Measurements from ENCODE around the gene RANBP3. TPM values are rescaled to one million over a fixed set of nuclear protein-coding genes. Genes with fewer than 3 reads are reported as not detected.

Gene RANBP3
- total and polyA plus RNA-seq, 2 of the 8 experiments (the other 6 are each of a cell fraction or from before 2014, with no cell fraction given), result 95.4 to 122 TPM

- H3K9ac ChIP-seq (replicated peaks in 1 of 4; ENCODE audit: extremely low read depth in 1 of 4, low read depth in 3 of 4, low read length in 3 of 4), result no peak overlapping the region
- H3K9me3 ChIP-seq (ENCODE audit: insufficient read depth in 2 of 2, low read depth in 1 of 2, low read length in 1 of 2), result no peaks in the 10 kb centered on the region
- H2BK20ac ChIP-seq (ENCODE audit: low read length), result no peak overlapping the region
- H3K79me1 ChIP-seq (ENCODE audit: low read depth, low read length), result peaks cover 2% of the 10 kb centered on the region; the same call in 1 of the 2 replicates
- H3K27ac ChIP-seq (ENCODE audit: low read depth, low read length), result no peak overlapping the region
- H3K18ac ChIP-seq (ENCODE audit: extremely low read depth, low read length), result no peak overlapping the region
- ChIA-PET CTCF (ENCODE audit: partially characterized antibody) (interaction anchor here (0.8 to 1.7 kb wide), 3 partner anchors 88 to 92 kb away, joined by 3 to 4 read pairs (median 4); no protein-coding TSS in a partner anchor), POLR2A (ENCODE audit: partially characterized antibody) (interaction anchor here (1.2 to 3.7 kb wide), 5 partner anchors 8 to 126 kb away, joined by 4 to 20 read pairs (median 6); partner anchors contain the start of genes NDUFA11 and VMAC)
- no peak overlapping the region for H3K14ac ChIP-seq (ENCODE audit: insufficient read length)
- H4K5ac ChIP-seq (ENCODE audit: insufficient read length, low read depth, low read length), result no peak overlapping the region
- DNase-seq (ENCODE audit: low read depth in 1 of 2, low spot score in 2 of 2) (no peak), FAIRE-seq (no peak)
- H3K4me3 ChIP-seq (ENCODE audit: extremely low read depth in 1 of 4, insufficient read depth in 2 of 4, low read depth in 3 of 4, low read length in 4 of 4), result no peak overlapping the region
- H3K4me2 ChIP-seq (ENCODE audit: insufficient read depth in 1 of 2, low read depth in 2 of 2, low read length in 2 of 2), result no peak overlapping the region
- peaks cover 0 to 16% of the 10 kb centered on the region in 2 experiments; a peak in 2 of 4 replicates for H3K79me2 ChIP-seq (ENCODE audit: control insufficient read depth in 1 of 2, insufficient read depth in 2 of 2, low read length in 2 of 2)
- H3K4ac ChIP-seq (replicated peaks; ENCODE audit: insufficient read length, low read depth, low read length), result no peak overlapping the region
- no peak overlapping the region for H4K91ac ChIP-seq (replicated peaks; ENCODE audit: insufficient read length, low read length)
- WGBS, 2 experiments (ENCODE audit: extremely low coverage in 1 of 2, insufficient coverage in 1 of 2, insufficient read length in 1 of 2, insufficient replicate concordance in 2 of 2, low coverage in 1 of 2, low lambda C conversion rate in 2 of 2, missing lambda C conversion rate in 1 of 2), result 91% methylated on average over 7 of the region's 8 CpGs; no CpG with 5 or more reads in 1 of the 2 experiments
- no peak overlapping the region for H2BK5ac ChIP-seq (ENCODE audit: low read depth, low read length)
- no peak overlapping the region for H2BK12ac ChIP-seq (ENCODE audit: low read depth, low read length)
- no peaks in the 10 kb centered on the region for H3K23me2 ChIP-seq (ENCODE audit: low read depth, low read length)
- H4K8ac ChIP-seq (ENCODE audit: extremely low read depth, insufficient read depth, low read length), result no peak overlapping the region
- H3K27me3 ChIP-seq (replicated peaks in 1 of 4; ENCODE audit: control insufficient read depth in 3 of 4, extremely low read depth in 1 of 4, insufficient read depth in 3 of 4, low read length in 3 of 4), result peaks cover 0 to 1% (median 0%) of the 10 kb centered on the region in 4 experiments; a peak in 3 of 7 replicates
- H3K23ac ChIP-seq (ENCODE audit: insufficient read length), result no peak overlapping the region
- peaks cover 6 to 21% of the 10 kb centered on the region in 2 experiments for H4K20me1 ChIP-seq (replicated peaks in 1 of 2; ENCODE audit: control insufficient read depth in 1 of 2, insufficient read depth in 2 of 2, low read length in 2 of 2)
- H2AFZ ChIP-seq (ENCODE audit: low read length), result no peak overlapping the region
- H2BK120ac ChIP-seq (replicated peaks; ENCODE audit: low read depth, low read length), result no peak overlapping the region
- no peak overlapping the region for H3K56ac ChIP-seq (replicated peaks; ENCODE audit: insufficient read length, low read depth, low read length)
- H2AK5ac ChIP-seq (ENCODE audit: low read depth, low read length), result no peak overlapping the region
- H2BK15ac ChIP-seq (ENCODE audit: low read length), result no peak overlapping the region
- peaks cover 0 to 11% (median 4%) of the 10 kb centered on the region in 4 experiments; a peak in 5 of 7 replicates for H3K4me1 ChIP-seq (replicated peaks in 1 of 4; ENCODE audit: control insufficient read depth in 3 of 4, insufficient read depth in 4 of 4, low read length in 3 of 4)
- H3K36me3 ChIP-seq (ENCODE audit: control insufficient read depth in 2 of 4, insufficient read depth in 4 of 4, low read length in 3 of 4), result peaks cover 0 to 16% (median 8%) of the 10 kb centered on the region in 4 experiments; a peak in 5 of 8 replicates
- no peak for TF ChIP-seq EGR1 (IDR thresholded peaks at IDR 0.05; ENCODE audit: borderline replicate concordance, low read depth, low read length)
- TF ChIP-seq RXRA (IDR thresholded peaks at IDR 0.05; ENCODE audit: insufficient read depth, low read depth, low read length), result no peak
- no peak for TF ChIP-seq EP300 (IDR thresholded peaks at IDR 0.05; ENCODE audit: borderline replicate concordance in 1 of 2, low read depth in 2 of 2, low read length in 2 of 2)
- TF ChIP-seq MAFK (IDR thresholded peaks at IDR 0.05; ENCODE audit: low read depth, low read length), result no peak
- TF ChIP-seq, protein P1, sequence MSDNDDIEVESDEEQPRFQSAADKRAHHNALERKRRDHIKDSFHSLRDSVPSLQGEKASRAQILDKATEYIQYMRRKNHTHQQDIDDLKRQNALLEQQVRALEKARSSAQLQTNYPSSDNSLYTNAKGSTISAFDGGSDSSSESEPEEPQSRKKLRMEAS (IDR thresholded peaks at IDR 0.05), result no peak
- TF ChIP-seq POLR2AphosphoS5 (IDR thresholded peaks at IDR 0.05; ENCODE audit: low read depth, low read length), result no peak
- TF ChIP-seq SUZ12 (IDR thresholded peaks at IDR 0.05; ENCODE audit: low read length), result no peak
- TF ChIP-seq JUND (IDR thresholded peaks at IDR 0.05; ENCODE audit: low read length), result no peak
- TF ChIP-seq KDM4A (IDR thresholded peaks at IDR 0.05; ENCODE audit: low read depth, low read length, severe bottlenecking), result no peak
- TF ChIP-seq, protein P2, sequence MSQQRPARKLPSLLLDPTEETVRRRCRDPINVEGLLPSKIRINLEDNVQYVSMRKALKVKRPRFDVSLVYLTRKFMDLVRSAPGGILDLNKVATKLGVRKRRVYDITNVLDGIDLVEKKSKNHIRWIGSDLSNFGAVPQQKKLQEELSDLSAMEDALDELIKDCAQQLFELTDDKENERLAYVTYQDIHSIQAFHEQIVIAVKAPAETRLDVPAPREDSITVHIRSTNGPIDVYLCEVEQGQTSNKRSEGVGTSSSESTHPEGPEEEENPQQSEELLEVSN (IDR thresholded peaks at IDR 0.05), result no peak
Measured at GRCh38 chr19:5895890-5896289, 82.0 kb downstream of the RANBP3 start.

Measured in H1 (cell line).